Ishikawa (cell line): ENCODE data around the gene PDE4B.

Experiments used
- CEBPB ChIP-seq: IDR thresholded peaks from 2 replicates; pipeline ENCODE4 v1.6.1; 2012
- EGR1 ChIP-seq: IDR thresholded peaks from 2 replicates; pipeline ENCODE4 v1.6.1; 2012
- EP300 ChIP-seq: IDR thresholded peaks from 2 replicates; pipeline ENCODE4 v1.6.1; 2012; ENCODE audit warnings: borderline replicate concordance
- FOXM1 ChIP-seq: IDR thresholded peaks from 2 replicates; pipeline ENCODE4 v1.6.1; 2012; ENCODE audit warnings: low read depth, borderline replicate concordance
- RAD21 ChIP-seq: IDR thresholded peaks from 2 replicates; pipeline ENCODE4 v1.6.1; 2012; ENCODE audit warnings: low read depth
- TCF12 ChIP-seq: IDR thresholded peaks from 2 replicates; pipeline ENCODE4 v1.6.1; 2012; ENCODE audit warnings: low read depth
- TF ChIP-seq, protein P1 (sequence below): IDR thresholded peaks from 2 replicates; pipeline ENCODE4 v1.6.1; 2012
- TF ChIP-seq, protein P2 (sequence below): IDR thresholded peaks from 2 replicates; pipeline ENCODE4 v1.6.1; 2012; ENCODE audit warnings: low read depth, mild to moderate bottlenecking

DNA sequence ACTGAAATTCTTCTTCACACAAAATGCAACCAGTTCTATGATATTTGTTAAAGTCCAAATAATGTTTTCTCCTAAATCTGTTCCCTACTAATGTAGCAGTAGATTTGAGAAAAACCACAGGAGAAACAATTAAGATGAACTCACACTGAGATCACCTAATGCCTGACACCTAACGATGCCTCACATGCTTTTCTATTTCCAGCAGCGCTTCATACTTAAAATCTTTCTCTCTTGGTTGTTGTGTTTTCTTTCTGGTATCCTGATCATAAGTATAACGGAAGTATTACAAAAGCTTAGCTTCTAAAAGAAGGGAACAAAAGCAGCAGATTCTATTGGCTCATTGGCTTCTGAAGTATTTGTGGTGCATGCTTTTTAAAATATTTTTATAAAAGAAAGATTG is 474.1 kb downstream of the PDE4B start:
- TF ChIP-seq, protein P1, sequence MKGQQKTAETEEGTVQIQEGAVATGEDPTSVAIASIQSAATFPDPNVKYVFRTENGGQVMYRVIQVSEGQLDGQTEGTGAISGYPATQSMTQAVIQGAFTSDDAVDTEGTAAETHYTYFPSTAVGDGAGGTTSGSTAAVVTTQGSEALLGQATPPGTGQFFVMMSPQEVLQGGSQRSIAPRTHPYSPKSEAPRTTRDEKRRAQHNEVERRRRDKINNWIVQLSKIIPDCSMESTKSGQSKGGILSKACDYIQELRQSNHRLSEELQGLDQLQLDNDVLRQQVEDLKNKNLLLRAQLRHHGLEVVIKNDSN = no peak
- no peak for TF ChIP-seq RAD21
- TF ChIP-seq FOXM1 = no peak
- TF ChIP-seq, protein P2, sequence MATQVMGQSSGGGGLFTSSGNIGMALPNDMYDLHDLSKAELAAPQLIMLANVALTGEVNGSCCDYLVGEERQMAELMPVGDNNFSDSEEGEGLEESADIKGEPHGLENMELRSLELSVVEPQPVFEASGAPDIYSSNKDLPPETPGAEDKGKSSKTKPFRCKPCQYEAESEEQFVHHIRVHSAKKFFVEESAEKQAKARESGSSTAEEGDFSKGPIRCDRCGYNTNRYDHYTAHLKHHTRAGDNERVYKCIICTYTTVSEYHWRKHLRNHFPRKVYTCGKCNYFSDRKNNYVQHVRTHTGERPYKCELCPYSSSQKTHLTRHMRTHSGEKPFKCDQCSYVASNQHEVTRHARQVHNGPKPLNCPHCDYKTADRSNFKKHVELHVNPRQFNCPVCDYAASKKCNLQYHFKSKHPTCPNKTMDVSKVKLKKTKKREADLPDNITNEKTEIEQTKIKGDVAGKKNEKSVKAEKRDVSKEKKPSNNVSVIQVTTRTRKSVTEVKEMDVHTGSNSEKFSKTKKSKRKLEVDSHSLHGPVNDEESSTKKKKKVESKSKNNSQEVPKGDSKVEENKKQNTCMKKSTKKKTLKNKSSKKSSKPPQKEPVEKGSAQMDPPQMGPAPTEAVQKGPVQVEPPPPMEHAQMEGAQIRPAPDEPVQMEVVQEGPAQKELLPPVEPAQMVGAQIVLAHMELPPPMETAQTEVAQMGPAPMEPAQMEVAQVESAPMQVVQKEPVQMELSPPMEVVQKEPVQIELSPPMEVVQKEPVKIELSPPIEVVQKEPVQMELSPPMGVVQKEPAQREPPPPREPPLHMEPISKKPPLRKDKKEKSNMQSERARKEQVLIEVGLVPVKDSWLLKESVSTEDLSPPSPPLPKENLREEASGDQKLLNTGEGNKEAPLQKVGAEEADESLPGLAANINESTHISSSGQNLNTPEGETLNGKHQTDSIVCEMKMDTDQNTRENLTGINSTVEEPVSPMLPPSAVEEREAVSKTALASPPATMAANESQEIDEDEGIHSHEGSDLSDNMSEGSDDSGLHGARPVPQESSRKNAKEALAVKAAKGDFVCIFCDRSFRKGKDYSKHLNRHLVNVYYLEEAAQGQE = no peak
- TF ChIP-seq TCF12 = no peak
- no peak for TF ChIP-seq EP300
- no peak for TF ChIP-seq CEBPB
- TF ChIP-seq EGR1 = no peak
